Measurements from ENCODE around the gene ADCY3.
"Not testable (repeated sequence)": the region's sequence is repeated elsewhere in the genome, so short reads cannot be mapped to it uniquely, and the experiment has no call there.

ADCY3 gene

DNA sequence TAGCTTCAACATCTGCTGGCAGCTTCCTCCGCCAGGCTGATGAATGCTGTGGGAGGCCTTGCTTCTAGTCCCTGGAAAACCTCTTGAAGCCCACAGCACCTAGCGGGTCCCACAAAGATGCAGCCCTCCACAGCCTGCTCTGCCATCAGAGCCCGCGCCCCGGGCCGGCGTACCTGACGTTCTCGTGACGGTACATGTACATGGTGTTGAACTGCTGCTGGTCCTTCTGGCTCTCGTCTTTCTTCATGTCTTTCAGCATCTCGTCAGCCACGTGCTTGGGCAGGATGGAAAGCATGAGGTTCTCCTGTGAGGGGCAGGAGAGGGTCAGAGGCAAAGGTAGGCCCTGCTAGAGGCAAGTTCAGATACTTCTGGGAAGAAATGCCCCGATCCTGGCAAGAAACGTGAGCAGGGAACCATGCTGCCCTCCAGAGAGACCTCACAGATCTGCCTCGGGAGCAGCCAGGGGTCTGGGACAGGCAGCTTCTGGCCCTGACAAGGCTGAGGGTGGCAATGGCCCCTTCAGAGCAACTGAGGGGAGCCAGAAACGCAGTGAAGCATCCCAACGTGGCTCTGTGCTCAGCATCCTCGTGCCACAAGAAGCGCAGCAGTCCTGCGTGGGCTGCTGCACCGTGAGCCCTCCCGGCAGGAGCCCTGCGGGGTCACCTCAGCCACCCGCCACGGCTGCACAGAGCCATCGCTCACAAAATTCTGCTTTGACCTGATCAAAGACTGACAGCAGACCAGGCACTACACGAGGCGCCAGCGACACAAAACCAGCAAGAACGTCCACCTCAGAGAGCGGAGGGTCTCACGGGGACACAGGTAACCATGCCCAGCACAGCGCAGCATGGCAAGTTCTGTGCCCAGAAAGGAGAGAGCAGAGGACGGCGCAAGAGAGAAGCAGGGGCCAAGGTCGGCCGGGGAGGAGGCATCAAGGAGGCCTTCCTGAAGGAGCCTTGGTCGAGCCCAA lies 77.7 kb downstream of the ADCY3 start:
- DNase-seq: no peak

DNA sequence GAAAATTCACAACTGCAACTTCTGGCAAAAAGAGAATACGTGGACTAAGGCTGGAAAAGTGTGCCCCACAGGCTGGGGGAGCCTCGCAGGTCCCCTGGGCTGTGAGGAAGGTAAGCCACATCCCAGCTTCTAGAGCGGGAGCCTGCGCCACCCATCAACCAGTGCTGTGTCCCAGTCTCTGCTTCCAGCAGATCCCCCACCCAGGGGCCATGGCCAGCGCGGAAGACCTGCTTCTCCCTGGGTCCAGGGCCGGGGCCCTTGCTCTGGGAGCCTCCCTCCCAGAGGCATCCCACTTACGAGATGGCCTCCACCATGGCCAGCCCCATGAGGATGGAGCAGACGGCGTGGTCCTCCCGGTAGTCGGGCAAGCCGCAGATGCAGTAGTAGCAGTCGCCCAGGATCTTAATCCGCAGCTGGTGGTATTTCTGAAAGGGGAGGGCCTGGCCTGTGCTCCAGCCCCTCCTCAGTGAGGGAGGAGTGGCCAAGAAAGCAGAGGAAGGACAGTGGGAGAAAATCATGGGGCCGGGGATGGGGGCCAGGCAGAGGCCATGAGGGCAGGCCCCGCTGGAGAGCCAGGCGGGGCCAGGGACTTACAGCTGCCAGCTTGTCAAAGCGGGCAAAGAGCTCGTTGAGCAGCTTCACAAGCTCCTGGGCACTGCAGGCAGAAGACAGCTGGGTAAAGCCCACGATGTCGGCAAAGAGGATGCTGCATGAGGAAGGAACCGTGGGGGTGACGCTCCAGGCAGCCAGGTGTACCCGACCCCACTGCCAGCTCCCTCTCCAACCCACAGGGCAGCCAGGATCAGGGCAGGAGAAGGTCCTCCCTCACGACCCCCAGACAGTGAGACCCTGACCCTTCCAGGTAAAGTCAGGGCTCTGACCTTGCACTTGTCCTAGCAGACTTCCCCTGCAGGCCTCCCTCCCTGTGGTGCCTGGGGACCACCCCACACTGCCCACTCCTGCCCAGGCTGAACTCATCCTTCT lies 78.8 kb downstream of the ADCY3 start:
- no peak for DNase-seq

DNA sequence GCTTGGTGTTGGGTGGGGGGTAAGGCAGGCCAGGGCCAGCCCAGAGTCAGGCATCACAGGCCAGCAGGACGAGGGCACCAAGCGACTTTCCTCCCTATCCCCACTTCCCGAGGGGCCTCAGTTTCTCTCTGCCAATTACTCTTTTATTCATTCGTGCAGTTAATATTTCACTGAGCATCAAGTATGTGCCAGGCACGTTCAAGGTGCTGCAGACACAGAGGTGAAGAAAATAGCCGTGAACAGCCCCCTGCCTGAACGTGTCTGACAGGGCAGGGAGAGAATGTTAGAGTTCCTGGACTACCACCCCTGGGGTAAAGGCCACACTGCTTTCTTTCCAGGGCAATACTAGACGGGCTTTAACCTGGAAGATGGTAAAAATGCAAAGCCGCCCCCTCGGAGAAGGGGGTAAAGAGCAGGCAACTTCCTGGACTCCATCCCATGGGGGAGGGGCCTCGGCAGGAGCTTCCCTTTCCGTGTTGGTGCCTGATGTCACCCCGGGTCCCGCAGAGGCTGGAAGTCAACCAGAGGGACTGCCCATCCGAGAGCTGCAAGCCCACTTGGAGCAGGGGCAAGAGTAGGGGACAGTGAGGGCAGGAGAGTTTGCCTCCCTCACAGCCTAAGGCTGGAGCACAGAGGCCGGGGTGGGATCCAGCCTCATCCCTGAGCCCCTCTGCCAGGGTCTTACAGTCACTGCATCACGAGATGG lies 79.7 kb downstream of the ADCY3 start:
- no peak for DNase-seq

DNA sequence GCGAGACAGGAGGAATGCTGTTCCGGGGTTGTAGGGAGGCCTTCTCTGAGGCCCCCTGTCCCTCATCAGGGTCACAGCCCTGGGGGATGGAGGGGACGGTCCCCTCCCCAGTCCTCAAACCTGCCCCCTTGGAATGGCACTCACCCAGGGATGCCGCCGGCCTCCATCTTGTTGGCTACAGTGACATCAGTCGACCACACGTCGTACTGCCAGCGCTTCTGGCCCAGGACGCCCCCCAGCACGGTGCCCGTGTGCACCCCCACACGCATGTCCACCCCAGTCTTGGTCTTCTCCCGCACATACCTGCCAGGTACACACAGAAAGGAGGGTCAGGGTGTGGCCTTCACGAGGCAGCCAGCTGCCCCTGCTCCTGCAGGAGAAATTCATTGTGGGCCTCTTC lies 80.3 kb downstream of the ADCY3 start:
- DNase-seq: no peak

DNA sequence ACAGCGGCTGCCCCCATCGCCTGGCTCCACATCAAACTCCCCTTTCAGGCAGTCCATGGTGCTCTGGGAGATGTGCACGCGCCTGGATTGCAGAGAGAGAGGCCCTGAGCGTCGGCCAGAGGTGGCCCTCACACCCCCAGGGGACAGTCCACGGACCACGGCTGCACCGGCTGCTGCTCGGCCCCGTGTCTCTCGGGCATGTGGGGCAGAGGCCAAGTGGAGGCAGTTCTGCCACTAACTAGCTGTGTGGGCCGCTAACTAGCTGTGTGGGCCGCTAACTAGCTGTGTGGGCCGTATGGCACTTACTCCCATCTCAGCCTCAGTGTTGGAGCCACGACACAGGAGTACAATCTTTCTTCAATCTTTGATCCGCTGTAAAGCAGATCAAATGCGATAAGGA lies 81.5 kb downstream of the ADCY3 start:
- DNase-seq: no peak

DNA sequence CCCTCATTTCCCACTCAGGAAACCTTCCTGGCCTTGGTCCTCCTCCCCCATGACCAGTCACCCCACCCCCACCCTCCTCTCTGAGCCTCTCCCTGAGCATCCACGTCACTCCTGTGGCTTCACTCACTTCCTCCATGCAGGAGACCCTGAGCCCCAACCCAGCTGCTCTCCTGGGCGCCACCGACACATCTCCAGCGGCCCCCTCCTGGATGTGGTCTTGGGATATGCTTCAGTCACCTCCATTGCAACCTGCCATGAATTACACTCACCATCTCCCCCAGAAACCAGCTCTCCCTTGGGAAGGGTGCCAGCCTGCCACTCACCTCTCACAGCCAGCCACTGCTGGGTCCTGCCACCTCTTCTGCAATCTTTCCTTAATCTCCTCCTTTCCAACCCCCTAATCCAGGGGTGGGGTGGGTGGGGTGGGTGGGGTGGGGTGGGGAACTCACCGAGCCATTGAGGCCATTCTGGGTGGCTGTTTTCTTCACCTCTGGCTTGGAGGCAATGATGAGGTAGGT lies 82.0 kb downstream of the ADCY3 start:
- no peak for DNase-seq

DNA sequence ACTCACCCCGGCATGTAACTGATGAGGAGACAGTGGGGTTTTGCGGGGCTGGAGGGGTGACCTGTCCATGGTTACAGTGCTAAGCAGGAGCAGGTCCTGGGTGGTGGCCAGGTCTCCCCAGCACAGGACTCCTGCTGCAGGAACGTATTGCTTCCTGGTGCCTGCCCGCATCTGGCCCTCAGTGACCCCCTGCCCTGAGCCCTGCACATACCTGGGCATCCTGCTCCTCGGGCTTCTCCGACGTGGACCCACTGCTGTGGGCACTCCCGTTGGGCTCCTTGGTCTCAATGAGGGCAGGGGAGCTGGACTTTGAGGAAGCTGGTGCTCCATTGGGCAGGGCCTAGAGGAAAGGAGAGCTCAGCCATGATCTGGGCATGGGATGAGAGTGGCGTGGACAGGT lies 83.3 kb downstream of the ADCY3 start:
- no peak for DNase-seq

DNA sequence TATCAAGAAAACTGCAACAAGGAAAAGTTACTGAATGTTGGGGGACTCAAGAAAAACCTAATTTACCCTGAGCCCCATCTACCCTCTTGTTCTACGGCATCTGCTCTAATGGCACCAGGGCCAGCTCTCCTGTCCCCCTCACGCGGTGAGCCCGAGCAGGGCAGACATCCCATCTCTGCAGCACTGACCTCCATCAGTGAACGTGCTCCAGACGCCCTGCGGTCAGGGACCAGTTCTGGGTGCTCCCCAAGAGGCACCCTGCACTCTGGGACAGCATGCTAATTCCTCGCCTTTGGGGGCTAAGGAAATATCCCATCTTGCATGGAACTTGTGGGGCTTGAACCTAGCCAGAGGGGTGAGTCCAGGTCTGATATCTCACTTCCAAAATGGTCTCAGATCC lies 83.8 kb downstream of the ADCY3 start:
- DNase-seq: no peak

DNA sequence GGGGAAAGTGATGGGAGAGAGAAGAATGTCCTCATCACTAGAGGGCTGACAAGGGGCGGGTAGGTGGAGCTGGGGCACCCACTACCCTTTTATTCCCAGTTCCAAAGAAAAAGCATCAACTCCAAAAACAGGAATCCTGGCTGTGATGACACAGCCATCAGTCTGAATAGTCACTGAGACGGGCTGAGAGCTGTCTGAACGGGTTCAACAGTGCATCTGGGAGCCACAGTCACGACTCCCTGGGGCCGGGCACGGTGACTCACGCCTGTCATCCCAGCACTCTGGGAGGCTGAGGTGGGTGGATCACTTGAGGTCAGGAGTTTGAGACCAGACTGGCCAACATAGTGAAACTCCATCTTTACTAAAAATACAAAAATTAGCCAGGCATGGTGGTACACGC lies 84.6 kb downstream of the ADCY3 start:
- DNase-seq: not testable (repeated sequence)

DNA sequence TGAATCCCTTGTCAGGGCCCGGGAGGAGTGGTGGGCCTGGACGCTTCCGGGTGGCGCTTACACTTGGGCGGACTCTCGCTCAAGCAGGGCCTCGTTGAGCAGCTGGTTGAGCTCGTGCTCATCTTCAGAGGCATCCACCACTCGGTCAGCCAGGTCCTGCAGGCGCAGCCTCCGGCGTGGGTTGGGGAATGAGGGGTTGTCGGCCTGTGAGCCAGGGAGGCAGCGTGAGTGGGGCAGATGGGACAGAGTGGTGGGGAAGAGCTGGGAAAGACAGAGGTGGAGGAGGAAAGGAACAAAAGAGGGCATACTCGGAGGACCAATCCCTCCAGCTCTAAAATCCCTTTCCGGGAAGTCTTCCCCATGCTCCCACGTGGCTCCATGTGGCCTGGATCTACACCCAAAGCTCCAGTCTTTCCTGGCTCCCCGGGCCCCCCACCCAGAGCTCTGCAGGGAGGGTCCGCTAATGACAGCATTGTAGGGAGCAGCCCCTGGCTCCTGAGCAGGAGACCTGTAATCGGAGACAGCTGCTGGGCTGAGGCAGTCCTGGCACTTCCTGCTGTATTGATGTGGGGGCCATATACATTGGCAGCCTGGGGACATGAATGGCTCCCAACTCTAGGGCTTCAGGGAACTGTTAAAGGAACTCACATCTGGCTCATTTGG lies 85.2 kb downstream of the ADCY3 start:
- DNase-seq: no peak

DNA sequence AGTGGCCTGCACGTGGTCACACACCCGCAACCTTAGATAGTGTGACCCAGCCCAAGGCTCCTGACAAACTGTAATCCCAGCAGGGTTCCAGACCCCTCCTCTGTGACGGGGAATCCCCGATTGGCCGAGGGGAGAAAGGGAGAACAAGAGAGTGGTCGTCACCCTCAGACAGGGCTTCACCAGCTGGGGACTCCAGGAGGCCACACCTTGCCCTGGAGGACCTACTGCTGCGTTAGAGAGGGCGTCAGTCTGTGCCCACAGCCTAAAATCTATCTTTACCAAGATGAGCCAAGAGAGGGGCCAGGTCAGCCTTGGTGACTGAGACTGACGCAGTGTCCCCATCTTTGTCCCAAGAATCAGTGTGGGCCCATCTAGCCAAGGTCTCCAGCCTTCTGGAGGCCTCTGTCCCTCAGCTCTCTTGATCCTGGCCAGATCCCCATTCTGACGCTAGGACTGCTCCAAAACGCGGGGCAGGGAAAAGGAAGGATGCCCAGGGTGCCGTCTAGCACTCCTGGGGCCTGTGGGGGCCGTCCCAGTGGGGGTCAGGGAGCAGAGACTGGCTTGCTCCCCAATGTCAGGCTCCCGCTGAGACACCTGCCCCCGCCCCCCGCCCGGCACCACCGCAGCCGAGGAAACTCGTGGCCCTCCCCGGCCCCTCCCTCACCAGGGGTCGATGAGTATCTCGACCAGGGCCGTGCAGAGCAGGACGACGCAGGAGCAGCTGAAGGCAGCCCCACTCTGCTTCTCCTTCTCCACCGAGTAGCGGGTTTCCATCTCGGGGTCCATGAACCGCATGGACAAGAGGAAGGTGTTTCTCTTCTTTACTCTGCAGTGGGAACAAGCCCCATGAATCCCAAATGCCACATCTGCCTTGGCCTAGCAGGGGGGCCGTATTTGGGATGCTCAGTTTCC lies 86.0 kb downstream of the ADCY3 start:
- no peak for DNase-seq

DNA sequence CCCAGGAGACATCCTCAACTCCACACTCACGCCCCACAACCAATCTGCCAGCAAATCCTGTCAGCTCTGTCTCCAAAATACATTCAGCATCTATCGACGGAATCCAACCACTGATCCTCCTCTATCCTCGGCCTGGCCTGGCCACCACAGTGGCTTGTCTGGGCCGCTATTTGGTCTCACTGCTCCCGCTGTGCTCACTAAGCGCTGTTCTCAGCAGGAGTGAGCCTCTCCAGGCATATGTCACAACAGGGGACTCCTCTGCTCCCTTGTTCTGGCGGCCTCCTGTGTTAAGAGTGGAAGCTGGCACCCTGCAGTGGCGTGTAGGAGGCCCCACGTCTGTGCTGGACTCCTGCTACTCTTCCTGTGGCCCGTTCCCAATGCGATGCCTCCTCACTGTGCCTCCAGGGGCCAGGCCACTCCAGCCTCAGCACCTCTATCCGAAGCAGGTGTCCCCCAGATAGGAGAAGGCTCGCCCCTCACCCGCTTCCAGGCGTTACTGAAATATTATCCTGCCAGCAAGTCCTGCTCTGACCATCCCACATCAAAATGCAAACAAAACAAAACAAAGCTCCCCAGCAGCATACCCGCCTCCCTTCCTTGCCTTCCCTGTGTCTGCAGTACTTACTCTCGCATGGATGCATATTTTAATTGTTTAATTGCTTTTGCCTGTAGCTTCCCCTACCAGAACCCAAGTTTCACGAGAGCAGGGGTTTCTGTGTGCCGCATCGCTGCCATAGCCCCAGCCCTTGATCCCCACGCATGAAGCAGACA lies 86.9 kb downstream of the ADCY3 start:
- no peak for DNase-seq

DNA sequence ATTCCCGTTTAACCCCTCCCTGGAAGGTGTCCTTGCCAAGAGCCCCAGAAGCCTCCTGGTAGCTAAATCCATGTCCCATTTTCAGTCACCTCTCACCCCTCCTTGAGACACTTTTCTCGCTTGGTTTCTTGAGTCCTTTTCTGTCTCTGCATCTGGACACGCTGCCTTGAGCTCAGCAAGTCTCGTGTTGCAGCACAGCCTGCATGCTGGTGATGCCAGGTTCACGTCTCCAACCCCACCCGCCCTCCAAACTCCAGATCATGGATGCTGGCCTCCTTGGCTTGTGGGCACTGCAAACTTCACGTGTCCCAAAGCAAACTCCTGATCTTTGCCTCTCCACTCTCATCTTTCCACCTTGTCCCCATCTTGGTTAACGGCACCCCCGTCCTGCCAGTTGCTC lies 87.5 kb downstream of the ADCY3 start:
- no peak for DNase-seq

DNA sequence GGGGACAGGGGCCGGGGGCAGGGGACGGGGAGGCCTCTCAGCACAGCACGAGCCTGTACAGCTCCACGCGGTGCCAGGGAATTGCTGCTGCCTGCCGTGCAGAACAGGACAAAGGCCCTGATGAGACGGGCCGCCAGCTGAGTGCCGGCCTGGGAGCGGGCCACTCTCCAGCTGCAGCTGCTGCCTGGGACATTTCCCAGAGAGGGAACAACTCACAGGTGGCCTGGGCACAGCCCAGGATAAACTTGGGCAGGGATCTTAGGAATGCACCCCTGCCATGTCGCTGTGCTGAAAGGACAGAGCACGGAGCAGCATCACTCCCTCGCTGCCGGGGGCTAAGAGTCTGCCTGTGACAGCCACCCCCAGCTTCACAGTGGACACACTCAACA lies 88.0 kb downstream of the ADCY3 start:
- DNase-seq: no peak

DNA sequence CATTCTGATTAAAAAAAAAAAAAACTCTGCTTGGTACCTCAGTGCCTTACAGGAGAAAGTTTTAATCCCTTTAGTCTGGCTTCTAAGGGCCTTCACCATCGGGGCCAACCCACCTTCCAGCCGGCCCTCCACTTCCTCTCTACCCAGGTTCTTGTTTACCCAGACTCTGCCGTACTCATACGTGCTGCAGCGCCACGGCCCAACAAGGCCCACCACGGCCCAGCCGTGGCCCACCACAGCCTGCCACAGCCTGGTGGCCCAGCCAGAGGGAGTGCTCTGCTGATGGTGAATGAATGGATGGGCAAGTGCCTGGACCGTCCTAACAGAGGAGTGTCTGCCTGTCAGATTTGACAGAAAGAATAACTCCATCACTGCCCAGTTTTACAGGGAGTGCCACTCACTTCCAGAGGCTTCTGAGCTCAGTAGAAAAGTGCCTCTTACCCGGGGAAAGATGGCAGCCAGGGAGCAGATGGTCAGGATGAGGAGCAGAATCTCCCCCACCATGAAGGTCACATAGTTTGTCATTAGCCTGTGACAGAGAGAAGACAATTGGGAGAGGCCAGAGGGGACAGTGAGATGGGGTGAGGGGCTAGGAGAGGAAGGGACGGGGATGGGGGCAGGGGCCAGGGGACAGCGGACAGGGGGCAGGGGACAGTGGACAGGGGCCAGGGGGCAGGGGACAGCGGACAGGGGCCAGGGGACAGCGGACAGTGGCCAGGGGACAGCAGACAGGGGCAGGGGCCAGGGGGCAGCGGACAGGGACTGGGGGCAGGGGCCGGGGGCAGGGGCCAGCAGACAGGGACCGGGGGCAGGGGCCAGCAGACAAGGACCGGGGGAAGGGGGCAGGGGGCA lies 88.6 kb downstream of the ADCY3 start:
- no peak for DNase-seq

DNA sequence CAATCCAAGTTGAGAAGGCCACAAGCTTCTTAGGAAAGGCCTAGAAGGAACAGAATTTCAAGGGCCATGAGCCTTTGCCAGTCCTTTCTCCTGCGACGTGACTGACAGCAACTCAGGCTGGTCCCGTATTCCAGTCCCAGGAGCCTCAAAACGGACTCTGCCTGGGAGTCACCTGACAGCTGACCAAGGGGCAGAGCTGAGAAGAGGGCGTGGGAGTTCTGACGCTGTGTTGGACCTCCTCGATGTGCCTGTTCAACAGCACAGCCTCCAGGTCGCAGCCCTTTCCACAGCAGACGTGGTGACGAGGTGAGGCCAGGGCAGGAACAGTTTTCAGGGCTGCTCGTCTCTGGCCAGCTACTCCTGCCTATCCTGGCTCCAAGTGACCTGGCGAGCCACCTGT lies 89.3 kb downstream of the ADCY3 start:
- DNase-seq: no peak

DNA sequence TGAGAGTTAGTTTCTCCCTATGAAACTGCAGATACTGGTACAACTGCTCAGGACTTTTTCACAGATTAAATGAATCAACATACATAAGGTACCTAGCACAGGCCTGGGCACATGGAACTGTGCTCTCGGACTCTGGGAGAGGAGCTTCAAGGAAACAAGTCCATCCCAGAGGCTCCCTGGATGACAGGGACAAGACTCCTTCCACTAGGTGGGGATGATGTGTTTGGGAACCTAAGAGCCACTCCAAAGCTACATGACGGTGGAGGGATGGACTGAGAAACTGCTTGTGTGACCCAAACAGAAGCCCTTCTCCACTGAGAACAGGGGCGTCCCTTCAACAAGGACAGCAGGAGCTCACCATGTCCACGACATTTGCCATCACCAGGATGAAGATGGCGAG lies 89.7 kb downstream of the ADCY3 start:
- DNase-seq: no peak

DNA sequence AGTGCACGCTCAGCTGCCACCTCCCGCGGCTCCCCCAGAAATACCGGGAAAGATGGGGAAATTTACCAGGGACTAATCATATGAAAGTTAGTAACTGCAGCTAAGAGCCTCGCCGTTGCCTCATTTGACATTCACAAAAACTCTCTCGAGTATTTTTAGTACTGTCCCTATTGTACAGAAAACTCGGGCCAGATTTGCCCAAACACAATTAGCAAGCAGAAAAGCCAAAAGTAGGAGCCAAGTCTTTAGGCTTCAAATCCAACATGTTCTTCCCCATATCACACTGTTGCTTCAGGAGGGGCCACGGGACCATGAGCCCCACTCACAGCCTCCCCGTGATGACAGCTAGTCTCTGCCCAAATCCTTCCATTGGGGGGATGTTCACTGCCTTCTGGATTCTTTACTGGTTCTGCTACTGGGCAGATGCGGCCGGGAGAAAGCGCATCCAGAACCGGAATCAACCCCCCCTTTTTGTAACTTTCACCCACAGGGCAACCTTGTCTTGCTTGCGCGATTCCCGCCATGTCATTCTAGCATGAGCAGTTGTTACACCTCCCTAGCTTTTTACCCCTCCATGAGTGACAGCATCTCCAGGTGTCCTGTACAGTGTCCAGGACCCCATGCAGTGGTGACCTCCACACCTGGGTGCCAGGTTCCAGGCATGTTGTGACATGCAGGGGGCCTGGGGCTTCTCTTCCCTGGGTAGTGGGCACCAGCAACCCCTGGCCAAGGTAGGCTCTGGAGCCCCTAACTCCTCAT lies 91.6 kb downstream of the ADCY3 start:
- no peak for DNase-seq
